HFFc6 (cell line): ENCODE data around the gene ZNF471. TPM values are rescaled to one million over a fixed set of nuclear protein-coding genes. Genes with fewer than 3 reads are reported as not detected.

Experiments used
- DNase-seq: peaks from one replicate; pipeline ENCODE4 v3.0.0-alpha.2; 2018
- H3K27ac Mint-ChIP-seq: 2 replicates; pipeline ENCODE4 v1.8.0; 2020; ENCODE audit warnings: mild to moderate bottlenecking, mixed read lengths
- H3K27me3 Mint-ChIP-seq: 2 replicates; pipeline ENCODE4 v1.8.0; 2021; ENCODE audit warnings: mild to moderate bottlenecking, moderate library complexity, mixed read lengths; ENCODE audit not compliant: insufficient read depth
- H3K36me3 Mint-ChIP-seq: 2 replicates; pipeline ENCODE4 v1.8.0; 2021; ENCODE audit warnings: low read depth, mixed read lengths
- H3K4me1 Mint-ChIP-seq: 2 replicates; pipeline ENCODE4 v1.8.0; 2020; ENCODE audit warnings: low read depth, mixed read lengths
- H3K4me3 Mint-ChIP-seq: 2 replicates; pipeline ENCODE4 v1.8.0; 2020; ENCODE audit warnings: mild to moderate bottlenecking, moderate library complexity, mixed read lengths
- H3K9me3 Mint-ChIP-seq: 2 replicates; pipeline ENCODE4 v1.8.0; 2020; ENCODE audit warnings: mild to moderate bottlenecking, mixed read lengths
- CTCF ChIP-seq: fragments of 200-600 bp; sonication (generic); IDR thresholded peaks from 2 replicates; pipeline ENCODE4 v1.5.0; 2021; ENCODE audit warnings: antibody characterized with exemption, mild to moderate bottlenecking
- long read RNA-seq: library from polyadenylated mRNA; unstranded; transcript quantifications from one replicate; pipeline ENCODE4 v2.0.0, GENCODE V29; 2019
- total RNA-seq, 6 experiments: library from RNA; stranded (reverse); fragmentation: NEBNext Ultra II Directional; extraction: Animal tissue kit (Norgen Biotek cat#: 25700); gene quantifications; 2 replicates in 1 of 6; 3 replicates in 5 of 6; pipeline ENCODE4 v1.2.3, GENCODE V29; 2021

Gene ZNF471
- total RNA-seq: 1 to 10 TPM; 2.0 to 2.8 (median 2.3) TPM
- long read RNA-seq, partial matches to known transcripts: 0 of 1 reads
- long read RNA-seq, other reads (novel, unspliced or antisense): 1 of 1 reads

GRCh38 chr19:56507446-56508289 lies at the start of gene ZNF471:
Gene ZNF471, plus strand, starts transcription at chr19:56507855. Its CDS starts 3,717 bp downstream, at chr19:56511572.
- peak; percentile 91 for DNase-seq
- H3K9me3 Mint-ChIP-seq: peaks cover 19% of the 10 kb centered on the region
- H3K4me3 Mint-ChIP-seq: no peak within 1 kb of the TSS
- H3K27ac Mint-ChIP-seq: peak within 1 kb of the TSS; percentile 73
- H3K4me1 Mint-ChIP-seq: peaks cover 5% of the 10 kb centered on the region
- peaks cover 14% of the 10 kb centered on the region for H3K36me3 Mint-ChIP-seq
- H3K27me3 Mint-ChIP-seq: no peaks in the 10 kb centered on the region
- no peak for TF ChIP-seq CTCF

DNA sequence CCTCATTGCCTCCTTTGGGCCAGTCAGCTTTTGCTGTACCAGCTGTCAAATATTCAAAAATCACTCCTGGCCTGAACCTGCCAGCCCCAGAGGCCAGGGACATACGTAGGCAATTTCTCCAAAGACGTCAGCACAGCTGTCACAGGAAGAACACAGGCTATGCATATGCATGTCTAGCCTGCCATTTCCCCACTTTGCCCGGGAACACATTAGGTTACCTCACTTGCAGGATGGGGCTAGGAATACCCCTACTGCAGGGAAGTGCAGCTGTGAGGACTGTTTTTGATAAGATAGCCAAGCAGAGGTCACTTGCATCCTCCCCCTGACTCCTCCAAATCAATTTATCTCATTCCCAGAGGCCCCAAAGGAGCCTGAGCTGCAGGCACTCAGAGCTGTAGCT lies 33.3 kb upstream of the ZNF471 start:
- H3K27me3 Mint-ChIP-seq: peaks cover 2% of the 10 kb centered on the region
- H3K9me3 Mint-ChIP-seq: peaks cover 89% of the 10 kb centered on the region

GRCh38 chr19:56476093-56476492 lies 31.6 kb upstream of the ZNF471 start:
- no peak for TF ChIP-seq CTCF
- Mint-ChIP-seq H3K4me3 (peak overlapping the region; percentile 91; the same call in 1 of the 2 replicates), H3K4me1 (no peaks in the 10 kb centered on the region; the same call in 1 of the 2 replicates), H3K36me3 (peaks cover 23% of the 10 kb centered on the region), H3K9me3 (peaks cover 81% of the 10 kb centered on the region), H3K27ac (peak overlapping the region; percentile 98; the same call in 1 of the 2 replicates), H3K27me3 (peaks cover 2% of the 10 kb centered on the region)
- DNase-seq: no peak

More for the DNA sequence above, 33.3 kb upstream of the ZNF471 start:
- no peak for DNase-seq
- Mint-ChIP-seq H3K36me3 (peaks cover 23% of the 10 kb centered on the region), H3K4me3 (no peak overlapping the region), H3K27ac (no peak overlapping the region), H3K4me1 (no peaks in the 10 kb centered on the region; the same call in 1 of the 2 replicates)
- no peak for TF ChIP-seq CTCF

DNA sequence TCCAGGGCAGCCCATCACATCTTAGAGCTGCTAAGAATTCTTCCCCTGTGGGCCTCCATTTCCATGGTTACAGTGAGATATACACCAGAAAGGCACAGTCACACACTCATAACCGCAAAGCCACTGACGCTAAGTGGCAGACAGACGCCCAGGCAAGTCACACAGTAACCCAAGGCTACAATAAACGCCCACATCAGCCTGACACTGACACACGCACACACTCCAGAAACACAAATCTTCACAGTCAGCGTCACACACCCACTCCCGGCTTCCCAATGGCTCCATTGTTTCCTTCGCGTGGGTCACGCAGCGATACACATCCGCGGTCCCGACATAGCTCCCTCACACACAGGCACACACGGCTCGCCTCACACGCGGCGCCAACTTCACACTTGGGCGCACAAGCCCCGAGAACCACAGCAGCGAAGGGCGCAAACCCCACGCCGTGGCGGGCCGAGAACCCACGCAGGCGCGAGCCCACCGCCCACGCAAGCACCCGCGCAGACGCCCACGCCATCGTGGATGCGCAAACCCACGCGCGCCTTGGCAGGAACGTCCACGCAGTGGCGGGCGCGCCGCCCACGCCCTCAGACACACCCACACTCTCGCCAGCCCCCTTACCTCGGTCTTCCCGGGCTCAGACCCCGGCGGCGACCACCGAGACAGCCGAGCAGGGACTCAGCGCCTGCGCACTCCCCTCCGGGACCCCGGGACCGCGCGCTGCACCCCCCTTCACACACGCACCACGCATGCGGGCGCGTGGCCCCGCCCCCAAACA lies 30.8 kb upstream of the ZNF471 start, which contains the start of gene ZNF667:
TSS of gene ZNF667 (minus strand) at position 695 of the 778 bp plus-strand sequence. CDS start 14,975 bp downstream, outside the sequence.
- no peak for TF ChIP-seq CTCF
- Mint-ChIP-seq H3K27me3 (peaks cover 2% of the 10 kb centered on the region), H3K27ac (peak within 1 kb of the TSS; percentile 98), H3K4me3 (peak within 1 kb of the TSS; percentile 91), H3K36me3 (peaks cover 19% of the 10 kb centered on the region), H3K4me1 (no peaks in the 10 kb centered on the region; the same call in 1 of the 2 replicates), H3K9me3 (peaks cover 79% of the 10 kb centered on the region)
- DNase-seq: peak; percentile 72
